GM12874 (cell line): ENCODE data around the gene NCKAP1.

Experiments used
- CTCF ChIP-seq: IDR thresholded peaks from 2 replicates; pipeline ENCODE4 v1.5.1; 2011; ENCODE audit warnings: low read depth, mild to moderate bottlenecking, control low read depth, low read length, moderate library complexity; ENCODE audit not compliant: insufficient read depth

The NCKAP1 gene

GRCh38 chr2:182962641-182963040, 75.6 kb downstream of the NCKAP1 start:
- TF ChIP-seq CTCF, result no peak

- no peak for TF ChIP-seq CTCF
These were observed 83.5 kb downstream of the NCKAP1 start for GRCh38 chr2:182954789-182955188.

GRCh38 chr2:182952741-182953450, 85.4 kb downstream of the NCKAP1 start:
- no peak for TF ChIP-seq CTCF

- TF ChIP-seq CTCF, result no peak
These were observed 86.2 kb downstream of the NCKAP1 start for GRCh38 chr2:182951948-182952663.

- no peak for TF ChIP-seq CTCF
These were observed 87.7 kb downstream of the NCKAP1 start for GRCh38 chr2:182950546-182950945.

- TF ChIP-seq CTCF, result no peak
These were observed 88.6 kb downstream of the NCKAP1 start for GRCh38 chr2:182949572-182950189.

GRCh38 chr2:182949052-182949451, 89.2 kb downstream of the NCKAP1 start:
- no peak for TF ChIP-seq CTCF
